DOHH2 (cell line): Measurements from ENCODE around the gene GSG1L.

ENCODE experiments used
- H3F3A ChIP-seq: fragments of 200-600 bp; sonication (generic), shearing (Covaris generic); 2 replicates; pipeline ENCODE4 v1.6.0; 2016; ENCODE audit warnings: antibody characterized with exemption, mild to moderate bottlenecking; ENCODE audit not compliant: control insufficient read depth, insufficient read depth
- H3K27ac ChIP-seq: fragments of 200-600 bp; sonication (generic); 2 replicates; pipeline ENCODE4 v1.5.1; 2014; ENCODE audit warnings: low read depth, mild to moderate bottlenecking, low read length, moderate library complexity
- H3K27me3 ChIP-seq: fragments of 200-600 bp; sonication (generic); 2 replicates; pipeline ENCODE4 v1.6.1; 2014; ENCODE audit warnings: mild to moderate bottlenecking, low read length, mixed read lengths; ENCODE audit not compliant: control insufficient read depth
- H3K36me3 ChIP-seq: fragments of 200-600 bp; sonication (generic); 2 replicates; pipeline ENCODE4 v1.6.1; 2014; ENCODE audit warnings: mild to moderate bottlenecking, low read length, moderate library complexity, mixed read lengths; ENCODE audit not compliant: control insufficient read depth
- H3K4me1 ChIP-seq: fragments of 200-600 bp; sonication (generic); 2 replicates; pipeline ENCODE4 v1.6.1; 2014; ENCODE audit warnings: mild to moderate bottlenecking, low read length, mixed read lengths; ENCODE audit not compliant: control insufficient read depth
- H3K4me2 ChIP-seq: fragments of 200-600 bp; sonication (generic); 2 replicates; pipeline ENCODE4 v1.6.0; 2014; ENCODE audit warnings: mild to moderate bottlenecking, low read length, moderate library complexity
- H3K4me3 ChIP-seq: fragments of 200-600 bp; sonication (generic); 2 replicates; pipeline ENCODE4 v1.5.1; 2014; ENCODE audit warnings: mild to moderate bottlenecking, low read length, mixed read lengths
- H3K79me2 ChIP-seq: fragments of 200-600 bp; sonication (generic); 2 replicates; pipeline ENCODE4 v1.6.1; 2014; ENCODE audit warnings: mild to moderate bottlenecking, low read length, mixed read lengths; ENCODE audit not compliant: control insufficient read depth
- H3K9me2 ChIP-seq: fragments of 200-600 bp; sonication (generic); replicated peaks from 2 replicates; pipeline ENCODE4 v1.6.1; 2014; ENCODE audit warnings: mild to moderate bottlenecking, low read length, mixed read lengths; ENCODE audit not compliant: control insufficient read depth
- H3K9me3 ChIP-seq: fragments of 200-600 bp; sonication (generic); 2 replicates; pipeline ENCODE4 v1.6.1; 2014; ENCODE audit warnings: antibody characterized with exemption, low read length, mixed read lengths; ENCODE audit not compliant: control insufficient read depth, insufficient read depth
- H4K20me1 ChIP-seq: fragments of 200-600 bp; sonication (generic); 2 replicates; pipeline ENCODE4 v1.6.0; 2014; ENCODE audit warnings: low read depth, mild to moderate bottlenecking, antibody characterized with exemption, low read length, moderate library complexity; ENCODE audit not compliant: control insufficient read depth, insufficient read depth
- CTCF ChIP-seq: fragments of 200-600 bp; sonication (generic); IDR thresholded peaks from one replicate; pipeline ENCODE4 v1.5.1; 2014; ENCODE audit warnings: antibody characterized with exemption, mild to moderate bottlenecking, low read depth, low read length; ENCODE audit not compliant: poor library complexity, severe bottlenecking
- EZH2phosphoT487 ChIP-seq: fragments of 200-600 bp; sonication (generic); IDR thresholded peaks from 2 replicates; pipeline ENCODE4 v1.6.1; 2017; ENCODE audit warnings: borderline replicate concordance, mild to moderate bottlenecking, antibody characterized with exemption, low read length, moderate library complexity, mixed read lengths

GSG1L gene

GRCh38 chr16:28087140-28087660 lies 23.7 kb upstream of the GSG1L start:
- H3K9me2 ChIP-seq, result no peaks in the 10 kb centered on the region
- H3K36me3 ChIP-seq, result no peaks in the 10 kb centered on the region
- TF ChIP-seq EZH2phosphoT487, result no peak
- no peak for TF ChIP-seq CTCF
- H3K4me1 ChIP-seq, result no peaks in the 10 kb centered on the region
- H4K20me1 ChIP-seq, result no peaks in the 10 kb centered on the region
- H3K27ac ChIP-seq, result no peak overlapping the region
- no peaks in the 10 kb centered on the region for H3K79me2 ChIP-seq
- no peaks in the 10 kb centered on the region; the same call in 1 of the 2 replicates for H3F3A ChIP-seq
- H3K4me2 ChIP-seq, result no peak overlapping the region
- H3K4me3 ChIP-seq, result no peak overlapping the region
- H3K27me3 ChIP-seq, result no peaks in the 10 kb centered on the region
- no peaks in the 10 kb centered on the region for H3K9me3 ChIP-seq

GRCh38 chr16:28086186-28087139 lies 22.9 kb upstream of the GSG1L start:
- no peaks in the 10 kb centered on the region for H3K9me2 ChIP-seq
- no peaks in the 10 kb centered on the region; the same call in 1 of the 2 replicates for H3F3A ChIP-seq
- no peaks in the 10 kb centered on the region for H4K20me1 ChIP-seq
- H3K9me3 ChIP-seq, result no peaks in the 10 kb centered on the region
- H3K4me2 ChIP-seq, result no peak overlapping the region
- H3K27ac ChIP-seq, result no peak overlapping the region
- no peaks in the 10 kb centered on the region for H3K79me2 ChIP-seq
- TF ChIP-seq CTCF (no peak), EZH2phosphoT487 (no peak)
- H3K36me3 ChIP-seq, result no peaks in the 10 kb centered on the region
- no peak overlapping the region for H3K4me3 ChIP-seq
- no peaks in the 10 kb centered on the region for H3K4me1 ChIP-seq
- H3K27me3 ChIP-seq, result no peaks in the 10 kb centered on the region

GRCh38 chr16:28085389-28086171 lies 22.1 kb upstream of the GSG1L start:
- Histone ChIP-seq H3F3A (no peaks in the 10 kb centered on the region; the same call in 1 of the 2 replicates), H3K79me2 (no peaks in the 10 kb centered on the region), H3K36me3 (no peaks in the 10 kb centered on the region), H3K4me1 (no peaks in the 10 kb centered on the region), H3K27ac (no peak overlapping the region), H3K27me3 (no peaks in the 10 kb centered on the region), H3K9me3 (no peaks in the 10 kb centered on the region), H3K4me3 (no peak overlapping the region), H3K4me2 (no peak overlapping the region), H3K9me2 (no peaks in the 10 kb centered on the region), H4K20me1 (no peaks in the 10 kb centered on the region)
- no peak for TF ChIP-seq EZH2phosphoT487
- TF ChIP-seq CTCF, result no peak
